Stimulated activated CD4-positive, alpha-beta T cell treated with anti-CD3 and anti-CD28 coated beads, Interleukin-2, amount 100 ng/mL, for 4 hours (primary cell): ENCODE data around the gene LARGE1.

ENCODE experiments used
- DNase-seq: peaks from one replicate; pipeline ENCODE4 v3.0.0-alpha.2; 2020; ENCODE audit warnings: low read depth

The LARGE1 gene

DNA sequence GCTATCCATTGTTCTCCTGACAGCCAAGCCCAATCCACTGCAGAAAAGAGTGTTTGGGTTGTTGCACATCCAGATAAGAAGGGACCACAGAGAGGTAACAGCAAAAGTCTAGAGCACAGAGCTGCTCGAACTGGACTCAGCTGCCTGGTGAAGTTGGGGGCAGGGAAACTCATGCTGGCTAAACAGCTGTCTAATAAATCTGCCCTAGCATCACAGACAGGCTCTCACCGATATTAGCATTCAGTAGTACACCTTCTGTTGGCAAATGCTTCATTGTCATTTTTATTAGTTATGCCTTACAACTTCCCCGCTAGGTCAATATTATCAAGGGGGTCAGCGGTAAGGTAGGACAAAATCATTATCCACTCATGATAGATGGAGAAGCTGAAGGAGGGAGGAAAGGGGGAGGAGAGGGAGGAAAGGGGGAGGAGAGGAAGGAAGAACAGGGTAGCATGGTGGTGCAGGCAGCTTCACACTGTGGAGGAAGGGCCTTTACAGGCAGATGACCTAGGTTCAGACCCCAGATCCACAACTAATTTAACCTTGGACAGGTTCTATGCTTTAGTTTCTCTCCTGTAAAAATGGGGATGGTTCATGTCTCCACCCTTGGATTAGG, 102.7 kb downstream of the LARGE1 start:
- DNase-seq, result no peak

DNA sequence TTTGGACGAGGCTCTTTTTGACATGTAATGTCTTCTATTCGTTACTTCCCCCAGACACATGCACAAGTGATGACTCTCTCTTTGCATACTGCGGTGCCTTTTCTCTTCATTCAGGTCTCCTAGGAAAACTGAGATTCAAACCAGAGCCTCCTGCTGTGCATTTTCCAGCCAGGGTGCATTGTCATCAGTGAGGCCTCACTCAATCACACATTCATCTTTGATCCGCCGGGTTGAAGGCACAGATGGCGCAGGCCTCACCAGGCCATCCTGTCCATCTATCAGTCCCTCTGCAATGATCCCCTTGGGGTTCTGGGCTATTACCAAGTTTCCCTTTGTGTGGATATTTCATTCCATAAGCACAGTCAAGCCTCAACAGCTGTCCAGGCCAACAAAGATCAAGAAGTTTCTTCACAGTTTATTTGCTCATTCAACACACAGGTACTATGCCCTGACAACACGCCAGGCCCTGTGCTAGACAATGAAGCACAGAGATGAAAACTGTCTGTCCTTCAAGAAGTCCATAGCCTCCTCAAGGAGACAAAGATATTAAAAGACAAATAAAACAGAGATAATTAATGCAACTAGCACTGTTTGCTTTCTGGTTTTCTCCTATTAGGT, 107.8 kb downstream of the LARGE1 start:
- DNase-seq, result no peak

DNA sequence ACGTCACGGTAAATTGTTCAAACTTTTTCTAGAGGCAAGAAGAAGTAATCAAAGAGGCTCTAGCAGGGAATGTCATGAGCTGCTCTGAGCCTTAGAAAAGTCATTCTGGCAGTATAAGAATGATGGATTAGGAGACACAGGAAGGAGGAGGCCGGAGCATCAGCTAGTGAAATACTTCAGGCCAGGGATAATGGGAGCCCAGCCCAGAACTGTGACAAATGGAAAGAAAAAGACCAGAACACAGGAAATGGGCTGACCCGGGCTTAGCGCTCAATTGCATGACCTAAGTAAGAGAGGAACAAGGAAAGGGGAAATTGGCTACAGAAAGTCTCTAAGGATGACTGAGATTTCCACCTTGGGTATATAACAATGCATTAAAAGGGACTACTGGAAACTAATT, 108.6 kb downstream of the LARGE1 start:
- DNase-seq, result no peak

DNA sequence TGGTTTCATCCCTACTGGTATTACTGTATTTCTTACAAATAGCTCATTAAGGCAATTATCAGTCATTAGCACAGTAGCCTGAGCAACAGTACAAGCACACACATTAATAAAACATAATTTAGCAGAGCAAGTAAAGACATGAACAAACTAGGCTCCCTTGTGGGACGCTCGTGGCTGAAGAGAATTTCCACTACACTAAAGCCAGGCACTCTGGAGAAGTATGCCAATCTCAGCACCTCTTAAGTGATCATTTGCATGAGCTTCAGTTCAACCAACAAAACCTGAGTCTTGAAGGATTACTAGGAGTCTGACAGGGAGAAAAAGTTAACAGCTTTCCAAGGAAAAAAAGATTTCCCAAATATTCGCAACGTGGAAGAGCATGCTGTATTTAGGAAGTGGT, 109.1 kb downstream of the LARGE1 start:
- no peak for DNase-seq

DNA sequence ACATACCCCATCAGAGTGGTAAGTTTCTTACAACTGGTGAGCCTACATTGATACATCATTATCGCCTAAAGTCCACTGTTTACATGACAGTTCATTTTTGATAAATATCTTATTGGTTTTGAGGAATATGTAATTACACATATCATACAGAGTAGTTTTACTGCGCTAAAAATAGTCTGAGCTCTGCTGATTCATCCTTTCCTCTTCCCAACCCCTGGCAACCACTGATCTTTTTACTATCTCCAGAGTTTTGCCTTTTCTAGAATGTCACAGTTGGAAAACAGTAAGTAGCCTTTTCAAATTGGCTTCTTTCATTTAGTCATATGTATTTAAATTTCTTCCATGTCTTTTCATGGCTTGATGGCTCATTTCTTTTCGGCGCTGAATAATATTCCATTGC, 112.8 kb downstream of the LARGE1 start:
- no peak for DNase-seq

DNA sequence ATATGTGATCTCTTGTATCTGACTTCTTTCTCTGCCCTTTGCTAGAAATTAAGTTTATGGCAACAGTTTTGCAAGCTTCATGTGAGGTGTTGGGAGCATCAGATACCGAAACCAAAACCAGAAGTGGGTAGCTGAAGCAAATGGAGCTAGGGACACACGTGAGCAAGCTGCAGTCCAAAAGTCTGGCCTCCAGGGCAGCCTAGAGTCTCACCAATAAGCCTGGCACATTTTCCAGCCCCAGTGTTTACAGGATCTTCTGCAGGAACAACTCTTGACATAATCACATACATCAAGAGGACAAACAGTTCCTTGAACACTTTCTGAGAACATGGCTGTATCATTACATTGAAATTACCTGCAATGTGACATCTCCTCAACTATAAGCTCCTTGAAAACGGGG, 114.1 kb downstream of the LARGE1 start:
- no peak for DNase-seq

DNA sequence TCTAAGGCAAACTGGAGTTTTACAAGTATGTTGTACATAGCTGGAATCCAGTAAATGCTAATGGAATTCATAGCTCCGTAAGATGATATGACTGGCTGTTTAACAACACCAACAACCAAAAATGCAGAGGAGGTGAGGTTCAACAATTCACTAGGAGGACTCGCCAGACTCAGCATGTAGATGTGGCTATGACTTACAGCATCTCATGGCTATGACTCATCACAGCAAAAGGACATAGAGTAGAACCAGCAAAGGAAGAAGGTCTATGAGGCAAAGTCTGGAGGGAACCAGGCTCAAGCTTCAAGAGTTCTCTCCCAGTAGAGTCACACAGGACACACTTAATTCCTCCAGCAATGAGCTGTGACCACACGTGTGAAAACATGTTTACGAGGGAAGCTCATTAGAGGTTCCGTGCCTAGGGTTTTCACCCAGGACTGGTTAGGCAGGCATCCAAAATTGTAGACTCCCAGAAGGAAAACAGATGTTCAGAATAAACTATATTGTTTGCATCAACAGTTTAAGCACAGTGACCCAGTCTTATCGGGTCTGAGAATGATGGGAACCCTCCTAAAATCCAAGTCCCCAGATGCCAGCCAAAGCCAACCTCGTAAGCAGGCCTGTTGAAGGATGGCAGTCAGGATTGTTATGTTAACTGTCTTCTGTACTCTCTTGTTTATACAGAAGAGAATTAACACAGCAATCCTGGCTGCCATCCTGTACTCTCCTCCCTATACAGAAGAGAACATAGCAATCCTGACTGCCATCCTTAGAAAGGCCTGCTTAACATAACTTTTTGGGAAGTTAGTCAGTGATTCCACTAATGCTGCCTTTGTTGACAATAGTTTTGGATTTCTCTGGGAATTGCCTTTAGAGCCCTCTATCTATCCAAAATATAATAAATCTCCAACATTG, 116.6 kb downstream of the LARGE1 start:
- DNase-seq, result no peak

DNA sequence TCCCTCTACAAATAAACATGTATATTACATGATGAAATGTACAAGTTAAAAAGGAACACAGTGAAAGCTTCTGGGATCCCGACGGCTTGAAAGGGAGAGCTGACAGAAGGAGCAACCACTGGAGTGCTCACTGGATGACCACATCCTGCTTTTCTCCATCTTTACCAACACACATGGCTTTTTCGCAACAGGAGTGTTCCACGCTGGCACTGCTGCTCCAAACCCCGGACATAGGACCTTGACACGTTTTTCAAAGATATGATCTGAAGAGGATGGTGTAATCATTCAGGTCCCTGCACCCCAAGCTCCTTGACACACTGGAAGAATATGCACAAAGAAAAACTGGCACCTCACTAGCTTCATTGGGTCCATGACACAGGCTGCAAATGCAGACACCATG, 121.9 kb downstream of the LARGE1 start:
- no peak for DNase-seq

DNA sequence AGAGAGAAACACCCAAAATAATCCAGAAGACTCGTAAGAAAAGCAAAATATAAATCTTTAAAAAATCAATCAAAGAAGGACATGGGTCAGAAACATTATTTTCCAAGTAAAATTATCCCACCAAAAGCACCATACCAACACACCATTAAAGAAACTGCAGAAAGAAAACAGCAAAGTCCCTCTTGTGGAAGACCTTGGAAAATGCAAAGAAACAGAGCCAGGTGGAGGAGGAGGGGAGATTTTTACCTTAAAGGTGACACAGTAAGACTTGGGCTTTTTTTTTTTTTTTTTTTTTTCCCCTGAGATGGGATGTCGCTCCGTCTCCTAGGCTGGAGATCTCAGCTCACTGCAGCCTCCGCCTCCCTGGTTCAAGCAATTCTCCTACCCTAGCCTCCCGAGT, 123.8 kb downstream of the LARGE1 start:
- no peak for DNase-seq

DNA sequence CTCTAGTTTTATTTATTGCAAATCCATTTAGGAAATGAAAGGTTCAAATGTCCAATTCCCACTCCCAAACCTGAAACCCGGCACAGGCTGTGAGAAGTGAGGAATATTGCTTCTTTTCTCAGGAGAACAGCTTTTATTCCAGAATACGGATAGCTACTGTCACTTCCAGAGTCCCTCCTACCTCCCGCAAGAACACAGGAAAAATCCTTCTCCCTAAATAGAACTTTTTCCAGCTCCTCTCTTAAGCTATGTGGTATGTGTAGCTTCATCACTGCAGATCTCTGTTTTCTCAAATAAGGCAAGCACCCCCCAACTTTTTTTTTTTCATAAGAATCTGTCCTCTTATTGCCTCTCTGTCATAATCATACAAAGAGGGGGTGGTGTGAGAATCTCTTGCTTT, 126.8 kb downstream of the LARGE1 start:
- no peak for DNase-seq

DNA sequence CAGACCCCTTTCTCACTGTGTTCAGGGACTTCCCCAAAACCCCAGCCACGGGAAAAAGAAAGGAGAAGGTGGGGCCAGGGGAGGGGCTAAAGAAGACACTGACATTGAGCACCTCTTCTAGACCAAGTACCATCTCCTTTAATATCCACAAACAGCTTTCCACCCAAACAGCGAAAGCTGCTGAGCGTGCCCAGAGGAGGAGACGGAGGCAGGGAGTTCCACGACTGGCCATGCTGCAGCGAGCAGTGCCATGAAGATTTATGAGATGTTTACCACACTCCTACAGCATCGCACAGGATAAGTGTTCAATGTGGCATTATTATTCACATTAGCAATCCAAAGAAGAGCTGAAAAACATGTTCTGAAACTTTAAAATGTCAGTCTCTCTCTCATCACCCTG, 127.4 kb downstream of the LARGE1 start:
- DNase-seq, result no peak

DNA sequence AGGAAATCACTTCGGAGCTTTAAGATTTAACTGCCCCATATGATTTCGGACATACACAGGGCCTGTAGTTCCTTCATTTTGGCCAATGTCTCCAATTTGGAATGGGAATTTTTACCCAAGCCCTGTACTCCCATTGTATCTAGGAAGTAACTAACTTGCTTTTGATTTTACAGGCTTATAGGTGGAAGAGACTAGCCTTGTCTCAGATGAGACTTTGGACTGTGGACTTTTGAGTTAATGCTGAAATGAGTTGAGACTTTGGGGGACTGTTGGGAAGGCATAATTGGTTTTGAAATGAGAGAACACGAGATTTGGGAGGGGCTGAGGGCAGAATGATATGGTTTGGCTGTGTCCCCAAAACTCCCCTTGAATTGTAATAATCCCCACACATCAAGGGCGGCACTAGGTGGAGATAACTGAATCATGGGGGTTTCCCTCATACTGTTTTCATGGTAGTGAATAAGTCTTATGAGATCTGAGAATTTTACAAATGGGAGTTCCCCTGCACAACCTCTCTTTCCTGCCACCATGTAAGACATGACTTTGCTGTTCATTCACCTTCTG, 130.5 kb downstream of the LARGE1 start:
- DNase-seq, result no peak

DNA sequence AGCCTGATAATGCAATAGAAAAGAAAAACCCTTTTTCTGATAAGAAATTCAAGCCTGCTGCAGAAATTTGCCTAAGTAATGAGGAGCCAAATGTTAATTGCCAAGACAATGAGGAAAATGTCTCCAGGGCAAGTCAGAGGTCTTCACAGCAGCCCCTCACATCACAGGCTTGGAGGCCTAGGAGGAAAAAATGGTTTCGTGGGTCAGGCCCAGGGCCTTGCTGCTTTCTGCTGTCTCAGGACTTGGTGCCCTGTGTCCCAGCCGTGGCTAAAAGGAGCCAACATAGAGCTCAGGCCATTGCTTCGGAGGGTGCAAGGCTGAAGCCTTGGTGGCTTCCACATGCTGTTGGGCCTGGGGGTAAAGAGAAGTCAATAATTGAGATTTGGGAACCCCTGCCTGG, 131.3 kb downstream of the LARGE1 start:
- no peak for DNase-seq

DNA sequence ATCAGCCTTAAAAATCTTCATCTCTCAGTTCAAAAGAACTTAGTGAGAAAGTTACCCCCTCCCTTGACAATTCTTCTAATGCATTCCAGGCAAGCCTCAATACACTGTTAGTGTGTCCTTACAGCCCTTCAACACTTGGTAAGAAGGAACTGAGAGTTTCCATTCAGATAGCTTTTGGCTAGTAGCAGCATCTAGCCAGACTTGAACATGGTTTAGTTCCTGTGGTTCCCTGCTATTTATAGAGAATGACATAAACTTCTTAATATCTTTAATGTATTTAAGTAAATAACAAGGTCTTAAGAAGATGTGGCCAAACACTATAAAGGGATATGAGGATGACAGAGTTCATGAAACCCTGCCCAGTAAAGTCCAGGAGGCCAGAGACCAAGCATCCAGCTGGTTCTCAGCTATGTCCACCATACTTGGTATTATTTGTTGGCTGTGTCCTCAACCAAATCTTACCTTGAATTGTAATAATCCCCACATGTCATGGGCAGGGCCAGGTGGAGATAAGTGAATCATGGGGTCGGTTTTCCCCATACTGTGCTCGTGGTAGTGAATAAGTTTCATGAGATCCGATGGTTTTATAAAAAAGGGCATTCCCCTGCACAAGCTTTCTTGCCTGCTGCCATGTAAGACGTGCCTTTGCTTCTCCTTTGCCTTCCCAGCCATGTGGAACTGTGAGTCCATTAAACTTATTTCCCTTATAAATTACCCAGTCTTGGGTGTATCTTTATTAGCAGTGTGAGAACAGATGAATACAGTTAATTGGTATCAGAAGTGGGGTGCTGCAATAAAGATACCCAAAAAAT, 132.4 kb downstream of the LARGE1 start:
- DNase-seq, result no peak

DNA sequence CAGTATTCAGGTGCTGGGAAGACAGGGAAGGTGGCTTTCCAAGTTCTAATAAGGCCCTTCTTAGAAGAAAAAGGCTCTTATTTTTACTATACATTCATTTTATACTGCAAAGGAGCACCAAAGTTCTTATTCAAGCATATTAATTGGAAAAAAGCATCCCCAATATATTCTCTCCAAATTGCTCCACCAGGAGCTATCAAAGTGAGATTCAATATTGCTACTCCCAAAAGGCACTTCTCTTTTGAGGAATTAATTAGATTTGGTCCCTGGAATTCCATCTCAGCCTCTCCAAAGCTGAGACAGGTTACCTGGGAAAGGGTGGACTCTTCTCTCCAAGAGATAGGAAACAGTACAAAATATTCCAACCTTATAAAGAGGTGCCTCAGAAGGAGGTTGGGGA, 134.1 kb downstream of the LARGE1 start:
- no peak for DNase-seq

DNA sequence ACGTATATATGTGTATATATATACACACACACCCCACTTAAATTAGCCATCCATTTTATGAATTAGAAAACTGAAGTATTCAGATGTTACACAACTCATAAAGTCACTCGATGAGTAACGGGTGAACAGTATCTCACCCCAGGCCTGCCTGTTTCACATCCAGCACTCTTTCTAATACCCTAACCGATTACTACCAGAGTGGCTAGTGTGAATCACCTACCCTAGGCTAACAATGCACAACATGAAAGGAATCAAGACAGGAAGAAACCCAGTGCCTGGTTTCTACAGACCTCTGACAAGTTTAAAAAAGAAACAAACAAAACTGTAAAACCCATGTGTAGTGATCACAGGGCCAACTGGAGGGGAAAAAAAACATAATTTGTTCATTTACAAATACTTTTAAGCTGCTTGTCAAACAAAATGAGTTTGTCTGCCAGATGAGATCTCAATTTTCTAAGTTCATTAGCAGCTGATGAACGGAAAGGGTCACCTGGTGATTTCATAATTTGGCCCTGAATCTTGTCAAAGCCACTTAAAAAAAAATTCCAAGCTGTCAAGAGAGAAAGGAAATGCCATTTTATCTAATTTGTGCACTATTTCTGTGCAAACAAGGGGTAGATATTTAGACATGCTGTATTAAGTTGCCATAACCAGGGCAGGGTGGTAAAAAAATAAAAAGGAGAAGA, 134.8 kb downstream of the LARGE1 start:
- no peak for DNase-seq

DNA sequence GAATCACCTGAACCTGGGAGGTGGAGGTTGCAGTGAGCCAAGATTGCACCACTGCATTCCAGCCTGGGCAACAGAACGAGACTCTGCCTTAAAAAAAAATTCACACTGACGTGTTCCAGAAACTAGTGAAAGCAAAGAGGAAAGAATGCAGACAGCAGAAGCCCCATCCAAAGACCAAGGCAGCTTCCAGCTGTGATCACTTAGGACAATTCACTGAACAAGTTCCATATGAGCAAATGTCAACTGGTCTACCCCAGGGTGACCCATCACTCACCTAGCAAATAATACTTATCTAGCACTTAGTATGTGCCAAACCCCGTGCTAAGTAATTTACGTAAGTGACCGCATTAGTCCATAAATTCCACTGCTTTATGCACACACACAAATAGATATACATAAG, 138.9 kb downstream of the LARGE1 start:
- no peak for DNase-seq

DNA sequence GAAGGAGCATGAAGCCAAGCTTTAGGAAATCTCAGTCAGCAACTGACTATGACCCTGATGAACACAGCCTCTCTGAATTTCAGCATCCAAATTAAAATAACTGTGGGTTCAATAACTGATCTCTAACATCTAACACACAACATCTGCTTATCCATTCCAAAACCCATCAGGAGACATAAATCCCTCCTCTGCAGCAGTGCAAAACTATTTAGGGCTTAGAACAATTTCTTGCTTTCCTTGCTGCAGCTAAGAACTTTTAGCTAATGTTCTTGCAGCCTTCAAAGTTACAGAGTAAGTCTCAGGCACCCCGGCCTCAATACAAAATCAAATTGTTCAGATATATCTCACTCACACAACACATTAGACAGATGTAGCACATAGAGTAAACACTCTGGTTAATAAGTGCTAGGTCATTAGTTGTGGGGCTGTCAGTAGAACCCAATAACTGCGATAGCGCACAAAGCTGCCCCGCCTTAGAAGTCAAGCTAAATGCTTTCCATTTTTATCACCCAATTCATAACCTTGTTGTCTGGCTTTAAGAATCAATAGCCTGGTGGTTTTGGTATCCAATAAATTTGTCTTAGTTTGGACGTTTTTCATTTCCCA, 139.6 kb downstream of the LARGE1 start:
- DNase-seq, result no peak

DNA sequence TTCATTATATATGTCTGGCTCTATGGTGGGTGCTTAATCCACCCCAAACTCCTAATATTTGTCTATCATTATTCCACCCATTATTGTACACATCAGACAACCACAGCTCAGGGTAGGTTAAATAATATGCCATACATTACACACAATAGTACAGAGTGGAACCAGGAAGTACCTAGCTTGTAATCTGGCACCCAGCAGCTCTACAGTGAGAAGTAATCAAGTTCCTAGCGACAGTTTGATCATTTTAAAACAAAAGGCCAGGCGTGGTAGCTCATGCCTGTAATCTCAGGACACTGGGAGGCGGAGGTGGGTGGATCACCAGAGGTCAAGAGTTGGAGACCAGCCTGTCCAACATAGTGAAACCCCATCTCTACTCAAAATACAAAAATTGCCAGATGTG, 141.0 kb downstream of the LARGE1 start:
- DNase-seq, result no peak

DNA sequence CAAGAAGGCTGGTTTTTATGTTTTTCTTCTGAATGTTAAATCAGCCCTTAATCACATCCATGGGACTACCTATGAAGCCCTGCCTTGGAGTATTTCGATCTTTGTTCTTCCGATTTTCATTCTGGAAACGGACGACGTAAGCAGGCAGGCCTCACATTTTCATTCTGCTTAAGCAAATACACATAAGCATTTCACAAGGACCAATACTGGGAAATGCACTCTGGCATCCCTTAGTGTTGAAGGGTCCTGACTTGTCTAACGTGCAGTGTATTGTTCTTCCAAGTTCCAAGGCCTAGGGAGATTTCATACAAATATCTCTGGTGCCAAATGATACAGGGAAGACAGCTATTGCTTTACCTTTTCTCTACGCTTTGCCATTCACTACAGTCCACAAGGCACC, 143.8 kb downstream of the LARGE1 start:
- DNase-seq, result no peak

DNA sequence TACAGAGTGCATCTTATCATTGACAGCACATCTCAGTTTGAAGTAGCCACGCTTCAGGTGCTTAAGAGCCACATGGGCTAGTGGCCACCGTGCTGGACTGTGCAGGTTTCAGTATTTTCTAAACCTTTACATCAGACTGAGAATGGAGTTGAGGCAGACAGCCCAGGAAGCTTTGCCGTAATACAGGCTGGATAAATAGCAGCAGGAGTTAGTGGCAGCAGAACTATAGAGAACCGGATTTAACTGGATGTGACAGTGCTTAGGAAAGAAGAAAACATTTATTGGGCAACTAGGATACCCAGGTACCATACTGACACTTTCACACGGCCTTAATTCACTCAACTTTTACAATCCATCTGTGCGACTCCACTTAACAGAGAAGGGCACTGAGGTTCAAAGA, 145.5 kb downstream of the LARGE1 start:
- no peak for DNase-seq
